Activated CD8-positive, alpha-beta T cell treated with anti-CD3 and anti-CD28 coated beads for 36 hours (primary cell): ENCODE data around the gene HTR3B. TPM values are rescaled to one million over a fixed set of nuclear protein-coding genes. Genes with fewer than 3 reads are reported as not detected.

Experiments used
- ATAC-seq: fragments of 200-7000 bp; cut with Tn5 transposase; one replicate; pipeline ENCODE4 v1.10.0; 2021; ENCODE audit warnings: mild to moderate bottlenecking, moderate library complexity
- CTCF ChIA-PET: fragments of 350-600 bp; sonication (Branson Sonifier 250); formaldehyde crosslinking; loops from one replicate; lab custom pipeline; 2021; ENCODE audit warnings: antibody characterized with exemption; lab: Charles Lee
- POLR2A ChIA-PET: fragments of 350-600 bp; sonication (Branson Sonifier 250); formaldehyde crosslinking; loops from one replicate; lab custom pipeline; 2021; ENCODE audit warnings: antibody characterized with exemption; lab: Charles Lee
- DNase-seq: peaks from one replicate; pipeline ENCODE4 v3.0.0-alpha.2; 2020
- H3K27ac Mint-ChIP-seq: one replicate; pipeline ENCODE4 v1.8.0; 2021; ENCODE audit warnings: mild to moderate bottlenecking, mixed read lengths
- H3K27me3 Mint-ChIP-seq: one replicate; pipeline ENCODE4 v1.8.0; 2021; ENCODE audit warnings: mixed read lengths
- H3K36me3 Mint-ChIP-seq: one replicate; pipeline ENCODE4 v1.8.0; 2021; ENCODE audit warnings: low read depth, mixed read lengths
- H3K4me1 Mint-ChIP-seq: one replicate; pipeline ENCODE4 v1.8.0; 2021; ENCODE audit warnings: low read depth, mixed read lengths
- H3K4me3 Mint-ChIP-seq: one replicate; pipeline ENCODE4 v1.8.0; 2021; ENCODE audit warnings: mild to moderate bottlenecking, moderate library complexity, mixed read lengths
- H3K9me3 Mint-ChIP-seq: one replicate; pipeline ENCODE4 v1.8.0; 2021; ENCODE audit warnings: mixed read lengths
- CTCF ChIP-seq: fragments of 200-600 bp; IDR thresholded peaks from one replicate; pipeline ENCODE4 v1.8.0; 2022; ENCODE audit warnings: antibody characterized with exemption, mild to moderate bottlenecking
- intact Hi-C: fragments of 100-400 bp; cut with micrococcal nuclease; formaldehyde crosslinking; loops from one replicate; pipeline ENCODE4 v1.10.0; 2022
- total RNA-seq, 2 experiments: library from RNA; stranded (reverse); gene quantifications; one replicate each; pipeline ENCODE4 v1.2.3, GENCODE V29; 2021

The HTR3B gene
- total RNA-seq, 2 experiments from 2014 or later, result not detected

GRCh38 chr11:113994077-113994954, 89.7 kb downstream of the HTR3B start:
- ATAC-seq, result no peak
- peak; percentile 71 for TF ChIP-seq CTCF
- intact Hi-C loops, result loop anchor here (1.0 to 10.0 kb wide), 2 partner anchors 60 to 267 kb away; partner anchors contain the start of gene ZBTB16
- Mint-ChIP-seq H3K27ac (no peak overlapping the region), H3K27me3 (peaks cover 24% of the 10 kb centered on the region), H3K4me1 (no peaks in the 10 kb centered on the region), H3K4me3 (no peak overlapping the region), H3K9me3 (no peaks in the 10 kb centered on the region), H3K36me3 (no peaks in the 10 kb centered on the region)
- ChIA-PET CTCF (interaction anchor here (0.6 to 9.8 kb wide), 26 partner anchors 8 to 313 kb away, joined by 3 to 168 read pairs (median 4); no protein-coding TSS in a partner anchor), POLR2A (interaction anchor here (0.6 kb wide), 1 partner anchor 175 kb away, joined by 4 read pairs; no protein-coding TSS in a partner anchor)
- DNase-seq, result peak; percentile 40

Other genes with a start within 250 kb of the HTR3B start
- gene TMPRSS5, start 198.5 kb upstream of the HTR3B start, total RNA-seq, result 1 to 10 TPM in 1 of 2 experiments, under 1 TPM in 1; 0.85 to 1.0 TPM
- 10 to 100 TPM; 15.2 to 15.5 TPM for gene ZW10, start 131.1 kb upstream of the HTR3B start, total RNA-seq
- gene CLDN25, start 125.0 kb upstream of the HTR3B start, total RNA-seq, result not detected
- gene USP28, start 29.2 kb upstream of the HTR3B start, total RNA-seq, result 10 to 100 TPM; 40.3 to 41.9 TPM
- not detected for gene HTR3A, start 70.3 kb downstream of the HTR3B start, total RNA-seq
- 10 to 100 TPM in 1 of 2 experiments, 1 to 10 TPM in 1; 9.5 to 10.1 TPM for gene ZBTB16, start 154.9 kb downstream of the HTR3B start, total RNA-seq